GM12874 (cell line): ENCODE measurements around the gene ZNF724.

Source experiments
- CTCF ChIP-seq: IDR thresholded peaks from 2 replicates; pipeline ENCODE4 v1.5.1; 2011; ENCODE audit warnings: low read depth, mild to moderate bottlenecking, control low read depth, low read length, moderate library complexity; ENCODE audit not compliant: insufficient read depth

The ZNF724 gene

GRCh38 chr19:23249911-23250649 lies at the start of gene ZNF724:
Gene ZNF724, minus strand, starts transcription at chr19:23250394. Its CDS starts 152 bp downstream, at chr19:23250242.
- TF ChIP-seq CTCF: no peak

- TF ChIP-seq CTCF: no peak
Measured at GRCh38 chr19:23294141-23294540, 43.9 kb upstream of the ZNF724 start.

- TF ChIP-seq CTCF: no peak
Measured at GRCh38 chr19:23287620-23288019, 37.4 kb upstream of the ZNF724 start.

- TF ChIP-seq CTCF: peak; percentile 42; the same call in 1 of the 2 replicates
Measured at GRCh38 chr19:23286477-23286876, 36.3 kb upstream of the ZNF724 start.

GRCh38 chr19:23285948-23286347 lies 35.8 kb upstream of the ZNF724 start:
- TF ChIP-seq CTCF: no peak

- TF ChIP-seq CTCF: peak; percentile 58
Measured at GRCh38 chr19:23283925-23284324, 33.7 kb upstream of the ZNF724 start.

GRCh38 chr19:23281663-23282276 lies 31.6 kb upstream of the ZNF724 start:
- TF ChIP-seq CTCF: no peak
